Endothelial cell (in vitro differentiated cells): ENCODE results near the gene RAB8B. TPM values are rescaled to one million over a fixed set of nuclear protein-coding genes. Genes with fewer than 3 reads are reported as not detected.

Source experiments
- DNase-seq: peaks from one replicate; pipeline ENCODE4 v3.0.0; 2021; ENCODE audit warnings: low spot score
- H3K27ac Mint-ChIP-seq: one replicate; pipeline ENCODE4 v1.8.0; 2021; ENCODE audit warnings: mixed read lengths, inconsistent platforms; ENCODE audit not compliant: unreplicated experiment
- H3K27me3 Mint-ChIP-seq: one replicate; pipeline ENCODE4 v1.8.0; 2021; ENCODE audit warnings: mild to moderate bottlenecking, moderate library complexity, mixed read lengths, inconsistent platforms; ENCODE audit not compliant: unreplicated experiment
- H3K36me3 Mint-ChIP-seq: one replicate; pipeline ENCODE4 v1.8.0; 2021; ENCODE audit warnings: mild to moderate bottlenecking, low read depth, mixed read lengths, inconsistent platforms; ENCODE audit not compliant: unreplicated experiment
- H3K4me1 Mint-ChIP-seq: one replicate; pipeline ENCODE4 v1.8.0; 2021; ENCODE audit warnings: mild to moderate bottlenecking, mixed read lengths, inconsistent platforms; ENCODE audit not compliant: unreplicated experiment
- H3K4me3 Mint-ChIP-seq: one replicate; pipeline ENCODE4 v1.8.0; 2021; ENCODE audit warnings: mild to moderate bottlenecking, mixed read lengths, inconsistent platforms; ENCODE audit not compliant: unreplicated experiment
- H3K9me3 Mint-ChIP-seq: one replicate; pipeline ENCODE4 v1.8.0; 2021; ENCODE audit warnings: mixed read lengths, inconsistent platforms; ENCODE audit not compliant: unreplicated experiment
- total RNA-seq: library from RNA; stranded (reverse); fragmentation: NEBNext Ultra II Directional; extraction: Animal tissue kit (Norgen Biotek cat#: 25700); gene quantifications from one replicate; pipeline ENCODE4 v1.2.1, GENCODE V29; 2021; ENCODE audit not compliant: unreplicated experiment
- TF ChIP-seq, protein P1 (sequence below): fragments of 200-600 bp; sonication (generic); IDR thresholded peaks from one replicate; pipeline ENCODE4 v1.5.0; 2021; ENCODE audit warnings: antibody characterized with exemption; ENCODE audit not compliant: unreplicated experiment

Gene RAB8B
- total RNA-seq, 1 donor from 2014 or later, result 92.9 TPM

DNA sequence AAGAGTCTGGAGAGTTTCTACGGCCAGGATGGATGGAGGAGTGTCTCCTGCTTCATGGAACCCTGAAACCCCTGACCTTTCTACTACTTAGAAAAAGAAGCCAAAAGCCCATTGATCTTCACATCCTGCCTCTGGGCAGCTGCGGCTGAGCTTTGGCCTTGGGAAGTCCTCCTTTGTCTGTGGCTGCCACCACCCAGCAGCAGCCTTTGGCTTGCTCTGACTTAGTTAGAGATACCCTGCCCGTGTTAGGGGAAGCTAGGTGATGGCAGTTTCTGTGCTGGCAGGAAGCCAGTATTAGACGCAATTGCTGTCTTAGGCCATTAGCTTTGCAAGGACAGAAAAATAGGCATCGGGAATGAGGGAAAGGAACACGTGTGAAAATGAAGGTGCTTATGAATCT, 106.8 kb downstream of the RAB8B start:
- Mint-ChIP-seq H3K27ac (no peak overlapping the region), H3K9me3 (no peaks in the 10 kb centered on the region), H3K27me3 (peaks cover 1% of the 10 kb centered on the region), H3K4me3 (peak overlapping the region; percentile 22), H3K36me3 (peaks cover 4% of the 10 kb centered on the region), H3K4me1 (peaks cover 10% of the 10 kb centered on the region)
- DNase-seq, result no peak
- TF ChIP-seq, protein P1, sequence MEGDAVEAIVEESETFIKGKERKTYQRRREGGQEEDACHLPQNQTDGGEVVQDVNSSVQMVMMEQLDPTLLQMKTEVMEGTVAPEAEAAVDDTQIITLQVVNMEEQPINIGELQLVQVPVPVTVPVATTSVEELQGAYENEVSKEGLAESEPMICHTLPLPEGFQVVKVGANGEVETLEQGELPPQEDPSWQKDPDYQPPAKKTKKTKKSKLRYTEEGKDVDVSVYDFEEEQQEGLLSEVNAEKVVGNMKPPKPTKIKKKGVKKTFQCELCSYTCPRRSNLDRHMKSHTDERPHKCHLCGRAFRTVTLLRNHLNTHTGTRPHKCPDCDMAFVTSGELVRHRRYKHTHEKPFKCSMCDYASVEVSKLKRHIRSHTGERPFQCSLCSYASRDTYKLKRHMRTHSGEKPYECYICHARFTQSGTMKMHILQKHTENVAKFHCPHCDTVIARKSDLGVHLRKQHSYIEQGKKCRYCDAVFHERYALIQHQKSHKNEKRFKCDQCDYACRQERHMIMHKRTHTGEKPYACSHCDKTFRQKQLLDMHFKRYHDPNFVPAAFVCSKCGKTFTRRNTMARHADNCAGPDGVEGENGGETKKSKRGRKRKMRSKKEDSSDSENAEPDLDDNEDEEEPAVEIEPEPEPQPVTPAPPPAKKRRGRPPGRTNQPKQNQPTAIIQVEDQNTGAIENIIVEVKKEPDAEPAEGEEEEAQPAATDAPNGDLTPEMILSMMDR, result no peak

DNA sequence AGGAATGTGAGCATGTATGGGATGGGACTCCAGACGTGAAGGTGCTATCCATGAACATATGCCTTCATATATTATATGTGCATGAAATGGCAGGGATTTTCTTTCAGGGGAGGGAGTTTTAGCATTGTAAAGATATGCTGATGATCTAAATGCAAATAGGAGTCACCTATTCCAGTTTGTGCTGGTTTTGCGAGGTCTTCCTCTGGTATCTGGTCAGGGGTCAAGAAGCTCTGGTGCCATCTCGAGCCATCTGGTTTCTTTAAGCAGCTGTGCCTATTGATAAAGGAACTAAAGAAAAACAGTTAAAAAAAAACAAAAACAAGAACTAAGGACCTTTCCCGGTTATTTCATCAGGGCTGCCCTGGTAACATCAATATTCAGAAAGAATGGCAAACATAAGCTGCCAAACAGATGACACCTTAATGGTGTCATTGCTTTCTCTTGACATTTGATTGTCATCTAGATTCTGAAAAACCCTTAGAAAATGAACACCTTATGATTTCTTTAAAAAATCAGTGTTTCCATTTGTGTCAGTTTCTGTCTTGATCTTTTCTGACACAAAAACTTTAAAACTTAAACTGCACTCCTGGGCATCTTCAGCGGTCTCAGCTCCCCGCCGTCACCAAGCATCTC, 110.7 kb downstream of the RAB8B start:
- Mint-ChIP-seq H3K4me3 (no peak overlapping the region), H3K27me3 (peaks cover 1% of the 10 kb centered on the region), H3K27ac (no peak overlapping the region), H3K36me3 (peaks cover 8% of the 10 kb centered on the region), H3K4me1 (peaks cover 4% of the 10 kb centered on the region), H3K9me3 (no peaks in the 10 kb centered on the region)
- no peak for DNase-seq
- TF ChIP-seq, protein P1, result no peak

DNA sequence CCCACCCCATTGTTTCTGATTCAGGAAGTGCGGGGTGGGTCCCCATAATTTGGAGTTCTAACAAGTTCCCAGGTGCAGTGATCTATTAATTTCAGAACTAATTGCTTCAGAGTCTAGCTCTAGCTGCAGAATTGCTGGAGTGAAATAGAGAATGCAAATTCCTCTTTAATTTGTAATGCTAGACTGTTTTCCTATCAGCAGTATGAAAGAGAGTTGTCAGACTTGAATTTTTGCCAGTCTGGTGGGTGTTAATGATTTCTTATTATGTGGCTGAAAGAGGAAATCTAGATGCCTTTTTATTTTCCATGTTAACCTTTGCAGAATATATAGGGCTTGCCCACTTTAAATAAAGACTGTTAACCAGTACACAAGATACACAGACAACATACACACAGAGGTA, 111.7 kb downstream of the RAB8B start:
- TF ChIP-seq, protein P1, result no peak
- no peak for DNase-seq
- H3K4me1 Mint-ChIP-seq, result peaks cover 3% of the 10 kb centered on the region
- no peak overlapping the region for H3K4me3 Mint-ChIP-seq
- H3K36me3 Mint-ChIP-seq, result peaks cover 9% of the 10 kb centered on the region
- no peaks in the 10 kb centered on the region for H3K9me3 Mint-ChIP-seq
- H3K27me3 Mint-ChIP-seq, result peaks cover 1% of the 10 kb centered on the region
- no peak overlapping the region for H3K27ac Mint-ChIP-seq

DNA sequence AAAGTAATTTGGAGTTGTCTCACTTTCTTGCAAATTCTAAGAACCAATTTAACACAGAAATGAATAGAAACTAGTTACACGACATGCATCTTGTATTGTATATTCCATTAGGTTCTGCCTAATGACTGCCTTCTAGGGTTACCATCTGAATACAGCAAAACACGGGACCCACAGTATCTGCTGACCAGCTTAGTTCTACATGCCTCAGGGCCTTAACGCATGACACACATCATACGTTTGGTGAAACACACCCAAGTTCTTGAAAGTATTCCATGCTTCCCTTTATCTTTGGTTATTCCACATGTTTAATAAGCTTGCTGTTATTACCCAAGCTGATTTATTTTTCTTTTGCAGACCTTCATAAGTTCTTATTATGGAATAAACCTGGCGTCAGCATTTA, 115.9 kb downstream of the RAB8B start:
- H3K27ac Mint-ChIP-seq, result no peak overlapping the region
- no peaks in the 10 kb centered on the region for H3K9me3 Mint-ChIP-seq
- DNase-seq, result no peak
- TF ChIP-seq, protein P1, result no peak
- no peaks in the 10 kb centered on the region for H3K27me3 Mint-ChIP-seq
- H3K4me1 Mint-ChIP-seq, result peaks cover 5% of the 10 kb centered on the region
- peaks cover 5% of the 10 kb centered on the region for H3K36me3 Mint-ChIP-seq
- no peak overlapping the region for H3K4me3 Mint-ChIP-seq

DNA sequence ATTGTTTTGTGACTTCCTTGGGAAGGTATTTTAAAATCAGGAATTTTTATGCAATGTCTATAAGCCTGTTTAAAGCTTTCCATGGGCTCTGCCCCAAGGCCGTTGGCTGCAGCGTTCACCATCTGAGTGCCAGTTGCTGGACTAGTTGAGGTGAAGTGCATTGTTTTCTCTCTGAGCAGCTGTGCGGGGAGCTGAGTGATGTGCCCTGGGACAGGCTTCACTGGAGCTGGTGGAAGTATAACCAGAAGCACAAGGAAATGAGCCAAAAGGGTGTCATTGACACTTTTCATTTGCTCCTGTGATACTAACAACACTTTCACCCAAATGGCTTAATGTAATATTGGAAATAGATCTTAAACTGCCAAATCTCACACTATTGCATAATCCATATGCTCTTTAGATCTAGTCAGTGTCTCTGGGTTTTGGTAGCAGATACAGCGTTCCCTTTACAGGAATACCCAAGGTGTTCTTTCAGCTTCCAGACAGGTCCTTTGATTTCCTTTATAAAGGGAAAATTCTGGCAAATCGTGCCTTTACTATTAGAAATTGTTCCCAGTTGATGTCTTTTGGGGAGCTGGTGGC, 117.2 kb downstream of the RAB8B start:
- H3K27ac Mint-ChIP-seq, result no peak overlapping the region
- H3K4me3 Mint-ChIP-seq, result no peak overlapping the region
- H3K36me3 Mint-ChIP-seq, result peaks cover 5% of the 10 kb centered on the region
- DNase-seq, result no peak
- H3K27me3 Mint-ChIP-seq, result no peaks in the 10 kb centered on the region
- TF ChIP-seq, protein P1, result no peak
- H3K4me1 Mint-ChIP-seq, result peaks cover 5% of the 10 kb centered on the region
- no peaks in the 10 kb centered on the region for H3K9me3 Mint-ChIP-seq
